HCT116 (cell line): ENCODE measurements around the gene CAMK2A. TPM values are rescaled to one million over a fixed set of nuclear protein-coding genes. Genes with fewer than 3 reads are reported as not detected.

ENCODE experiments used
- ATAC-seq: fragments of 200-7000 bp; cut with Tn5 transposase; 2 replicates; pipeline ENCODE4 v1.9.1; 2020; ENCODE audit warnings: mild to moderate bottlenecking, moderate library complexity
- BruUV-seq: library from RNA; stranded (reverse); fragments of 400-500 nt; replicated peaks from 2 replicates; lab custom pipeline; 2021; lab: Mats Ljungman, UMichigan
- CTCF ChIA-PET: fragments of 300-600 bp; sonication (Branson Sonifier 250); formaldehyde crosslinking; loops from one replicate; lab custom pipeline; 2021; ENCODE audit warnings: antibody characterized with exemption; lab: Charles Lee
- POLR2A ChIA-PET: fragments of 300-600, 350-600 bp; sonication (Branson Sonifier 250); formaldehyde crosslinking; loops from one replicate; lab custom pipeline; 2021; ENCODE audit warnings: antibody characterized with exemption; lab: Charles Lee
- RAD21 ChIA-PET, 2 experiments: fragments of 300-600 bp; sonication (Branson Sonifier 250); formaldehyde crosslinking; loops; one replicate each; lab custom pipeline; 2023; ENCODE audit warnings: low total read pairs in 2 of 2; ENCODE audit not compliant: uncharacterized antibody in 2 of 2, unreplicated experiment in 2 of 2, low non-redundant PET in 1 of 2; lab: Charles Lee
- DNase-seq: peaks from one replicate; pipeline ENCODE4 v3.0.0-alpha.2; 2010; ENCODE audit warnings: low read depth, low spot score
- H2AFZ ChIP-seq: fragments of 200-600 bp; shearing (Covaris generic), sonication (generic); 2 replicates; pipeline ENCODE4 v1.6.1; 2017; ENCODE audit warnings: low read depth, mixed run types, mixed read lengths, antibody characterized with exemption, low read length; ENCODE audit not compliant: poor library complexity, severe bottlenecking
- H3K27ac ChIP-seq: 2 replicates; pipeline ENCODE4 v1.5.1; 2012; ENCODE audit warnings: low read depth, low read length
- H3K27me3 ChIP-seq: fragments of 200-600 bp; sonication (generic); 2 replicates; pipeline ENCODE4 v1.6.1; 2016; ENCODE audit warnings: mixed run types, low read length, mixed read lengths; ENCODE audit not compliant: insufficient read depth
- H3K36me3 ChIP-seq, 2 experiments: fragments of 200-500 bp in 1 of 2; fragments of 200-600 bp in 1 of 2; sonication (Bioruptor generic) in 1 of 2; sonication (generic) in 1 of 2; 2 replicates each; pipeline versions ENCODE4 v1.5.1 to v1.6.1; 2014 to 2016; ENCODE audit warnings: low read length in 2 of 2, inconsistent platforms in 1 of 2, mixed read lengths in 1 of 2, mixed run types in 1 of 2; ENCODE audit not compliant: insufficient read depth in 2 of 2, control insufficient read depth in 1 of 2
- H3K4me1 ChIP-seq, 2 experiments: fragments of 200-600 bp in 1 of 2; sonication (generic) in 1 of 2; 2 replicates each; pipeline versions ENCODE4 v1.5.1 to v1.6.1; 2012 to 2017; ENCODE audit warnings: low read length in 2 of 2, inconsistent platforms in 1 of 2, mild to moderate bottlenecking in 1 of 2, mixed read lengths in 1 of 2, mixed run types in 1 of 2, moderate library complexity in 1 of 2; ENCODE audit not compliant: insufficient read depth in 2 of 2, control insufficient read depth in 1 of 2
- H3K4me2 ChIP-seq: fragments of 200-600 bp; sonication (generic); 2 replicates; pipeline ENCODE4 v1.6.1; 2017; ENCODE audit warnings: mixed run types, low read length, mixed read lengths
- H3K4me3 ChIP-seq, 2 experiments: fragments of 200-600 bp in 1 of 2; sonication (generic) in 1 of 2; replicated peaks in 1 of 2; 2 replicates each; pipeline ENCODE4 v1.5.1; 2011 to 2016; ENCODE audit warnings: low read length in 2 of 2, control low read depth in 1 of 2, low read depth in 1 of 2, mild to moderate bottlenecking in 1 of 2, mixed read lengths in 1 of 2, mixed run types in 1 of 2
- H3K79me2 ChIP-seq: fragments of 200-600 bp; sonication (generic); 2 replicates; pipeline ENCODE4 v1.6.1; 2017; ENCODE audit warnings: mild to moderate bottlenecking, mixed run types, low read length, moderate library complexity, mixed read lengths; ENCODE audit not compliant: insufficient read depth
- H3K9ac ChIP-seq: fragments of 200-600 bp; sonication (generic); 2 replicates; pipeline ENCODE4 v1.6.1; 2016; ENCODE audit warnings: low read length, mixed read lengths
- H3K9me2 ChIP-seq: fragments of 200-600 bp; sonication (generic), shearing (Covaris generic); 2 replicates; pipeline ENCODE4 v1.6.1; 2017; ENCODE audit warnings: mixed run types, mild to moderate bottlenecking, moderate library complexity; ENCODE audit not compliant: insufficient read depth
- H3K9me3 ChIP-seq, 2 experiments: fragments of 200-500 bp in 1 of 2; fragments of 200-600 bp in 1 of 2; sonication (Bioruptor generic) in 1 of 2; sonication (generic) in 1 of 2; 2 replicates each; pipeline ENCODE4 v1.6.1; 2014 to 2017; ENCODE audit warnings: low read length in 2 of 2, mixed read lengths in 2 of 2, inconsistent platforms in 1 of 2, low read depth in 1 of 2, mild to moderate bottlenecking in 1 of 2, mixed run types in 1 of 2, moderate library complexity in 1 of 2; ENCODE audit not compliant: control insufficient read depth in 1 of 2, insufficient read depth in 1 of 2
- H4K20me1 ChIP-seq: fragments of 200-600 bp; sonication (generic), shearing (Covaris generic); 2 replicates; pipeline ENCODE4 v1.6.1; 2017; ENCODE audit warnings: mixed run types, mild to moderate bottlenecking, moderate library complexity; ENCODE audit not compliant: insufficient read depth
- CBX3 ChIP-seq: IDR thresholded peaks from 2 replicates; pipeline ENCODE4 v1.6.1; 2012; ENCODE audit warnings: low read depth
- CEBPB ChIP-seq: IDR thresholded peaks from 2 replicates; pipeline ENCODE4 v1.6.1; 2012; ENCODE audit warnings: low read depth
- EGR1 ChIP-seq: IDR thresholded peaks from 2 replicates; pipeline ENCODE4 v1.6.1; 2012; ENCODE audit warnings: low read depth
- ELF1 ChIP-seq: IDR thresholded peaks from 2 replicates; pipeline ENCODE4 v1.6.1; 2012; ENCODE audit warnings: low read depth, borderline replicate concordance
- EZH2 ChIP-seq: fragments of 200-600 bp; sonication (generic); IDR thresholded peaks from 2 replicates; pipeline ENCODE4 v1.6.1; 2017; ENCODE audit warnings: antibody characterized with exemption, mixed run types
- FOSL1 ChIP-seq: IDR thresholded peaks from 2 replicates; pipeline ENCODE4 v1.6.1; 2012; ENCODE audit warnings: low read depth
- JUND ChIP-seq: IDR thresholded peaks from 2 replicates; pipeline ENCODE4 v1.6.1; 2012
- POLR2AphosphoS5 ChIP-seq: IDR thresholded peaks from 2 replicates; pipeline ENCODE4 v1.6.1; 2011; ENCODE audit warnings: mild to moderate bottlenecking, low read depth, low read length, moderate library complexity
- RAD21 ChIP-seq: IDR thresholded peaks from 2 replicates; pipeline ENCODE4 v1.6.1; 2012; ENCODE audit warnings: low read depth, mild to moderate bottlenecking
- SP1 ChIP-seq: IDR thresholded peaks from 2 replicates; pipeline ENCODE4 v1.6.1; 2012; ENCODE audit warnings: low read depth
- SRF ChIP-seq: IDR thresholded peaks from 2 replicates; pipeline ENCODE4 v1.6.1; 2012; ENCODE audit warnings: low read depth
- TCF7L2 ChIP-seq: IDR thresholded peaks from 2 replicates; pipeline ENCODE4 v1.7.0; 2011; ENCODE audit warnings: borderline replicate concordance, inconsistent platforms; ENCODE audit not compliant: insufficient read depth, insufficient read length; ENCODE audit errors: extremely low read depth
- YY1 ChIP-seq: IDR thresholded peaks from 2 replicates; pipeline ENCODE4 v1.6.1; 2011; ENCODE audit warnings: low read length, low read depth, moderate library complexity, mild to moderate bottlenecking; ENCODE audit not compliant: insufficient replicate concordance; ENCODE audit errors: extremely low read depth
- ZNF274 ChIP-seq: fragments of 200-500 bp; sonication (Bioruptor generic); IDR thresholded peaks from 2 replicates; pipeline ENCODE4 v1.6.1; 2014; ENCODE audit warnings: mild to moderate bottlenecking, low read depth, low read length, inconsistent platforms
- intact Hi-C: fragments of 100-400 bp; cut with micrococcal nuclease; formaldehyde crosslinking; loops from 2 replicates; pipeline ENCODE4 v1.10.0; 2022
- total RNA-seq: library from RNA; stranded (reverse); gene quantifications from one replicate; pipeline ENCODE4 v1.2.1, GENCODE V29; 2021; ENCODE audit not compliant: unreplicated experiment
- TF ChIP-seq, protein P1 (sequence below): IDR thresholded peaks from 2 replicates; pipeline ENCODE4 v1.6.1; 2011; ENCODE audit warnings: mild to moderate bottlenecking, low read length, moderate library complexity; ENCODE audit not compliant: insufficient replicate concordance; ENCODE audit errors: extremely low read depth
- TF ChIP-seq, protein P2 (sequence below): IDR thresholded peaks from 2 replicates; pipeline ENCODE4 v1.6.1; 2012
- TF ChIP-seq, protein P3 (sequence below), 3 experiments: fragments of 200-600 bp in 1 of 3; sonication (generic) in 1 of 3; IDR thresholded peaks in 2 of 3; conservative IDR thresholded peaks in 1 of 3; 2 replicates each; pipeline ENCODE4 v1.5.1; 2012 to 2017; ENCODE audit warnings: low read depth in 2 of 3, low read length in 2 of 3, antibody characterized with exemption in 1 of 3, borderline replicate concordance in 1 of 3, control low read depth in 1 of 3, mild to moderate bottlenecking in 1 of 3, mixed read lengths in 1 of 3, mixed run types in 1 of 3, moderate library complexity in 1 of 3; ENCODE audit not compliant: insufficient read depth in 1 of 3
- TF ChIP-seq, protein P4 (sequence below): IDR thresholded peaks from 2 replicates; pipeline ENCODE4 v1.6.1; 2012; ENCODE audit warnings: low read depth

The CAMK2A gene
- total RNA-seq, 1 experiment from 2014 or later: not detected

DNA sequence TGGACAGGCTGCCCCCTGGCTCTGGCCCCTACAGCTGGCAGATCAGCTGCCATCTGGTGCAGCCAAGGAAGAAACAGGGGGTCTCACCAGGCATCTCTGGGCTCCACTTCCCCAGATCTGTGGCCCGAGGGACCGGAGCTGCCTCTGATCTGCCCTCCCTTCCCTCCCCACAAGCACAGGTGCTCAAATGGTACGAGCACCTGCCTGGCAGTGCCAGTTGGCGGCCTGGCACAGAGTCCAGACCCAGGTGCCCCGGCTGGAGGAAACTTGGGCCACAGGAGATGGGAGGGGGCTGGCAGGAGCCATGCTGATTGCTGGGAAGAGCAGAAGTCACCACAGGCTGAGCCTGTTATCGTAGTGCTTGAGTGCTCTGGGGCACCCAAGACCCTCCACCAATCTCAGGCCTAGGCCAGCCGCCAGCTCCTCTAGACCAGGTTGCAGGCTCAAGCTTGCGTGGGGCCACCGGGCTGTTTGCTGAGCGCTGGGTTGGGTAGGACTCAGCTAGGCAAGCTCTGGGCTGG, 5.0 kb upstream of the CAMK2A start:
- Histone ChIP-seq H2AFZ (no peak overlapping the region), H3K9me3 (no peaks in the 10 kb centered on the region), H3K9me2 (no peaks in the 10 kb centered on the region), H3K4me1 (peaks cover 8 to 11% of the 10 kb centered on the region in 2 experiments; a peak in 3 of 4 replicates), H3K36me3 (no peaks in the 10 kb centered on the region), H3K79me2 (no peaks in the 10 kb centered on the region), H3K4me3 (no peak overlapping the region), H3K9ac (no peak overlapping the region), H3K4me2 (peak overlapping the region; percentile 53), H3K27ac (no peak overlapping the region; the same call in 1 of the 2 replicates)
- RAD21 ChIA-PET: no interaction called here
- intact Hi-C loops: no loop called here
- CTCF ChIA-PET: interaction anchor here (1.2 kb wide), 1 partner anchor 56 kb away, joined by 4 read pairs; no protein-coding TSS in a partner anchor
- BruUV-seq: no TSS peak
- DNase-seq: no peak
- POLR2A ChIA-PET: interaction anchor here (1.6 kb wide), 1 partner anchor 57 kb away, joined by 3 read pairs; no protein-coding TSS in a partner anchor
- no peak for TF ChIP-seq ELF1
- no peak for TF ChIP-seq FOSL1
- no peak for TF ChIP-seq CBX3
- no peak for TF ChIP-seq EZH2
- TF ChIP-seq ZNF274: no peak
- TF ChIP-seq POLR2AphosphoS5: no peak
- no peak for TF ChIP-seq EGR1
- TF ChIP-seq, protein P1, sequence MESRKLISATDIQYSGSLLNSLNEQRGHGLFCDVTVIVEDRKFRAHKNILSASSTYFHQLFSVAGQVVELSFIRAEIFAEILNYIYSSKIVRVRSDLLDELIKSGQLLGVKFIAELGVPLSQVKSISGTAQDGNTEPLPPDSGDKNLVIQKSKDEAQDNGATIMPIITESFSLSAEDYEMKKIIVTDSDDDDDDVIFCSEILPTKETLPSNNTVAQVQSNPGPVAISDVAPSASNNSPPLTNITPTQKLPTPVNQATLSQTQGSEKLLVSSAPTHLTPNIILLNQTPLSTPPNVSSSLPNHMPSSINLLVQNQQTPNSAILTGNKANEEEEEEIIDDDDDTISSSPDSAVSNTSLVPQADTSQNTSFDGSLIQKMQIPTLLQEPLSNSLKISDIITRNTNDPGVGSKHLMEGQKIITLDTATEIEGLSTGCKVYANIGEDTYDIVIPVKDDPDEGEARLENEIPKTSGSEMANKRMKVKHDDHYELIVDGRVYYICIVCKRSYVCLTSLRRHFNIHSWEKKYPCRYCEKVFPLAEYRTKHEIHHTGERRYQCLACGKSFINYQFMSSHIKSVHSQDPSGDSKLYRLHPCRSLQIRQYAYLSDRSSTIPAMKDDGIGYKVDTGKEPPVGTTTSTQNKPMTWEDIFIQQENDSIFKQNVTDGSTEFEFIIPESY: no peak
- TF ChIP-seq SP1: no peak
- TF ChIP-seq CEBPB: no peak
- TF ChIP-seq, protein P2, sequence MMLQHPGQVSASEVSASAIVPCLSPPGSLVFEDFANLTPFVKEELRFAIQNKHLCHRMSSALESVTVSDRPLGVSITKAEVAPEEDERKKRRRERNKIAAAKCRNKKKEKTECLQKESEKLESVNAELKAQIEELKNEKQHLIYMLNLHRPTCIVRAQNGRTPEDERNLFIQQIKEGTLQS: no peak
- no peak for TF ChIP-seq TCF7L2
- no peak for TF ChIP-seq JUND
- TF ChIP-seq, protein P3, sequence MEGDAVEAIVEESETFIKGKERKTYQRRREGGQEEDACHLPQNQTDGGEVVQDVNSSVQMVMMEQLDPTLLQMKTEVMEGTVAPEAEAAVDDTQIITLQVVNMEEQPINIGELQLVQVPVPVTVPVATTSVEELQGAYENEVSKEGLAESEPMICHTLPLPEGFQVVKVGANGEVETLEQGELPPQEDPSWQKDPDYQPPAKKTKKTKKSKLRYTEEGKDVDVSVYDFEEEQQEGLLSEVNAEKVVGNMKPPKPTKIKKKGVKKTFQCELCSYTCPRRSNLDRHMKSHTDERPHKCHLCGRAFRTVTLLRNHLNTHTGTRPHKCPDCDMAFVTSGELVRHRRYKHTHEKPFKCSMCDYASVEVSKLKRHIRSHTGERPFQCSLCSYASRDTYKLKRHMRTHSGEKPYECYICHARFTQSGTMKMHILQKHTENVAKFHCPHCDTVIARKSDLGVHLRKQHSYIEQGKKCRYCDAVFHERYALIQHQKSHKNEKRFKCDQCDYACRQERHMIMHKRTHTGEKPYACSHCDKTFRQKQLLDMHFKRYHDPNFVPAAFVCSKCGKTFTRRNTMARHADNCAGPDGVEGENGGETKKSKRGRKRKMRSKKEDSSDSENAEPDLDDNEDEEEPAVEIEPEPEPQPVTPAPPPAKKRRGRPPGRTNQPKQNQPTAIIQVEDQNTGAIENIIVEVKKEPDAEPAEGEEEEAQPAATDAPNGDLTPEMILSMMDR (IDR thresholded peaks at IDR 0.05 in 2 of 3, conservative IDR thresholded peaks at IDR 0.05 in 1 of 3; ENCODE audit: borderline replicate concordance in 1 of 3, insufficient read depth in 1 of 3, low read depth in 2 of 3, low read length in 2 of 3): no peak
- TF ChIP-seq SRF: no peak
- no peak for TF ChIP-seq YY1
- no peak for TF ChIP-seq RAD21
- TF ChIP-seq, protein P4, sequence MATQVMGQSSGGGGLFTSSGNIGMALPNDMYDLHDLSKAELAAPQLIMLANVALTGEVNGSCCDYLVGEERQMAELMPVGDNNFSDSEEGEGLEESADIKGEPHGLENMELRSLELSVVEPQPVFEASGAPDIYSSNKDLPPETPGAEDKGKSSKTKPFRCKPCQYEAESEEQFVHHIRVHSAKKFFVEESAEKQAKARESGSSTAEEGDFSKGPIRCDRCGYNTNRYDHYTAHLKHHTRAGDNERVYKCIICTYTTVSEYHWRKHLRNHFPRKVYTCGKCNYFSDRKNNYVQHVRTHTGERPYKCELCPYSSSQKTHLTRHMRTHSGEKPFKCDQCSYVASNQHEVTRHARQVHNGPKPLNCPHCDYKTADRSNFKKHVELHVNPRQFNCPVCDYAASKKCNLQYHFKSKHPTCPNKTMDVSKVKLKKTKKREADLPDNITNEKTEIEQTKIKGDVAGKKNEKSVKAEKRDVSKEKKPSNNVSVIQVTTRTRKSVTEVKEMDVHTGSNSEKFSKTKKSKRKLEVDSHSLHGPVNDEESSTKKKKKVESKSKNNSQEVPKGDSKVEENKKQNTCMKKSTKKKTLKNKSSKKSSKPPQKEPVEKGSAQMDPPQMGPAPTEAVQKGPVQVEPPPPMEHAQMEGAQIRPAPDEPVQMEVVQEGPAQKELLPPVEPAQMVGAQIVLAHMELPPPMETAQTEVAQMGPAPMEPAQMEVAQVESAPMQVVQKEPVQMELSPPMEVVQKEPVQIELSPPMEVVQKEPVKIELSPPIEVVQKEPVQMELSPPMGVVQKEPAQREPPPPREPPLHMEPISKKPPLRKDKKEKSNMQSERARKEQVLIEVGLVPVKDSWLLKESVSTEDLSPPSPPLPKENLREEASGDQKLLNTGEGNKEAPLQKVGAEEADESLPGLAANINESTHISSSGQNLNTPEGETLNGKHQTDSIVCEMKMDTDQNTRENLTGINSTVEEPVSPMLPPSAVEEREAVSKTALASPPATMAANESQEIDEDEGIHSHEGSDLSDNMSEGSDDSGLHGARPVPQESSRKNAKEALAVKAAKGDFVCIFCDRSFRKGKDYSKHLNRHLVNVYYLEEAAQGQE: no peak
- TF ChIP-seq, all 23 proteins: peak for 0
- Histone ChIP-seq H4K20me1 (no peaks in the 10 kb centered on the region), H3K27me3 (0 out of 2 replicates have a peak, but pooled peaks cover 3% of the 10 kb centered on the region)
- no peak for ATAC-seq
